Transverse colon (tissue), 4 donors: ENCODE measurements around the gene NPPB.

ENCODE experiments used
- POLR2A ChIP-seq: fragments of 450-650 bp; IDR thresholded peaks from one replicate; pipeline ENCODE4 v1.6.1; 2016; ENCODE audit warnings: antibody characterized with exemption, mild to moderate bottlenecking, moderate library complexity
- POLR2AphosphoS5 ChIP-seq, 3 donors: sonication (generic); formaldehyde crosslinking; IDR thresholded peaks; one replicate each; pipeline ENCODE4 v1.6.1; 2016; ENCODE audit warnings: antibody characterized with exemption in 3 of 3
- TF ChIP-seq, protein P1 (sequence below), 5 experiments: fragments of 200-600 bp in 3 of 5; fragments of 450-650 bp in 2 of 5; sonication (generic) in 3 of 5; IDR thresholded peaks; 1 replicate in 2 of 5; 2 replicates in 3 of 5; pipeline ENCODE4 v1.5.1; 2016 to 2017; ENCODE audit warnings: antibody characterized with exemption in 5 of 5, inconsistent platforms in 3 of 5, mild to moderate bottlenecking in 2 of 5, moderate library complexity in 1 of 5

GRCh38 chr1:11904978-11905377, 46.2 kb upstream of the NPPB start:
- TF ChIP-seq, protein P1, sequence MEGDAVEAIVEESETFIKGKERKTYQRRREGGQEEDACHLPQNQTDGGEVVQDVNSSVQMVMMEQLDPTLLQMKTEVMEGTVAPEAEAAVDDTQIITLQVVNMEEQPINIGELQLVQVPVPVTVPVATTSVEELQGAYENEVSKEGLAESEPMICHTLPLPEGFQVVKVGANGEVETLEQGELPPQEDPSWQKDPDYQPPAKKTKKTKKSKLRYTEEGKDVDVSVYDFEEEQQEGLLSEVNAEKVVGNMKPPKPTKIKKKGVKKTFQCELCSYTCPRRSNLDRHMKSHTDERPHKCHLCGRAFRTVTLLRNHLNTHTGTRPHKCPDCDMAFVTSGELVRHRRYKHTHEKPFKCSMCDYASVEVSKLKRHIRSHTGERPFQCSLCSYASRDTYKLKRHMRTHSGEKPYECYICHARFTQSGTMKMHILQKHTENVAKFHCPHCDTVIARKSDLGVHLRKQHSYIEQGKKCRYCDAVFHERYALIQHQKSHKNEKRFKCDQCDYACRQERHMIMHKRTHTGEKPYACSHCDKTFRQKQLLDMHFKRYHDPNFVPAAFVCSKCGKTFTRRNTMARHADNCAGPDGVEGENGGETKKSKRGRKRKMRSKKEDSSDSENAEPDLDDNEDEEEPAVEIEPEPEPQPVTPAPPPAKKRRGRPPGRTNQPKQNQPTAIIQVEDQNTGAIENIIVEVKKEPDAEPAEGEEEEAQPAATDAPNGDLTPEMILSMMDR (IDR thresholded peaks at IDR 0.05): no peak
- TF ChIP-seq POLR2AphosphoS5 (IDR thresholded peaks at IDR 0.05) (no peak), POLR2A (no peak)
